Sigmoid colon (tissue), 7 donors: ENCODE measurements around the gene PHACTR3. TPM values are rescaled to one million over a fixed set of nuclear protein-coding genes. Genes with fewer than 3 reads are reported as not detected.

Source experiments
- DNase-seq: peaks from one replicate; pipeline ENCODE4 v3.0.0-alpha.2; 2019
- H3K27ac ChIP-seq, 4 donors: fragments of 200-600 bp; sonication (generic); one replicate each; pipeline ENCODE4 v1.5.1; 2016 to 2019; ENCODE audit warnings: mild to moderate bottlenecking in 1 of 4
- H3K27me3 ChIP-seq, 3 donors: fragments of 200-600 bp; sonication (generic); one replicate each; pipeline ENCODE4 v1.5.1; 2019; ENCODE audit warnings: mild to moderate bottlenecking in 1 of 3
- H3K36me3 ChIP-seq, 4 donors: fragments of 200-600 bp; sonication (generic); one replicate each; pipeline ENCODE4 v1.5.1; 2016 to 2019
- H3K4me1 ChIP-seq, 4 donors: fragments of 200-600 bp; sonication (generic); one replicate each; pipeline ENCODE4 v1.5.1; 2017 to 2019
- H3K4me3 ChIP-seq, 4 donors: fragments of 200-600 bp; sonication (generic); one replicate each; pipeline ENCODE4 v1.5.1; 2017 to 2019; ENCODE audit warnings: mild to moderate bottlenecking in 2 of 4, moderate library complexity in 1 of 4
- H3K9me3 ChIP-seq, 4 donors: fragments of 200-600 bp in 3 of 4; sonication (generic) in 3 of 4; one replicate each; pipeline versions ENCODE4 v1.5.1 to v1.6.1; 2013 to 2019
- CTCF ChIP-seq, 4 experiments: fragments of 450-650 bp in 3 of 4; fragments of 200-600 bp in 1 of 4; IDR thresholded peaks; one replicate each; pipeline ENCODE4 v1.5.1; 2016 to 2019; ENCODE audit warnings: antibody characterized with exemption in 4 of 4, mild to moderate bottlenecking in 3 of 4, moderate library complexity in 2 of 4
- EP300 ChIP-seq, 4 donors: sonication (generic); formaldehyde crosslinking; IDR thresholded peaks; one replicate each; pipeline ENCODE4 v1.6.1; 2017; ENCODE audit warnings: antibody characterized with exemption in 4 of 4
- POLR2A ChIP-seq, 2 donors: fragments of 450-650 bp; IDR thresholded peaks; one replicate each; pipeline ENCODE4 v1.6.1; 2016; ENCODE audit warnings: antibody characterized with exemption in 2 of 2, mild to moderate bottlenecking in 2 of 2, moderate library complexity in 2 of 2
- POLR2AphosphoS5 ChIP-seq, 4 donors: sonication (generic); formaldehyde crosslinking; IDR thresholded peaks; one replicate each; pipeline ENCODE4 v1.6.1; 2017; ENCODE audit warnings: antibody characterized with exemption in 4 of 4
- WGBS, 2 donors: extraction: QIAGEN DNeasy Blood & Tissue Kit; methylation state at CpG; one replicate each; pipeline ENCODE4 v1.1.7; 2013; 5-methylcytosine and 5-hydroxymethylcytosine counted together
- intact Hi-C: fragments of 100-400 bp; cut with DNase I; formaldehyde crosslinking; loops from one replicate; pipeline ENCODE4 v1.15.1; 2023
- polyA plus RNA-seq, 3 donors: library from polyadenylated mRNA; stranded (reverse); fragments of 200-250 nt; gene quantifications; one replicate each; pipeline ENCODE4 v1.2.3, GENCODE V29; 2013
- total RNA-seq, 4 donors: library from RNA; depleted of rRNA; stranded (reverse); fragments of >200 nt; gene quantifications; one replicate each; pipeline ENCODE4 v1.1.0, GENCODE V29; 2016
- donor health status: healthy with polysubstance abuse.
- donor health status: Bipolar disorder and iron deficiency.
- donor health status: healthy.

The PHACTR3 gene
- total and polyA plus RNA-seq, 7 donors = under 0.01 to 1.5 (median 0.81) TPM

- no peak for DNase-seq
These were observed 104.0 kb downstream of the PHACTR3 start for GRCh38 chr20:59708326-59708725.

GRCh38 chr20:59709636-59710035 lies 105.3 kb downstream of the PHACTR3 start:
- Histone ChIP-seq H3K27ac (no peak overlapping the region), H3K27me3 (no peaks in the 10 kb centered on the region), H3K36me3 (no peaks in the 10 kb centered on the region), H3K4me1 (no peaks in the 10 kb centered on the region), H3K4me3 (no peak overlapping the region), H3K9me3 (peaks cover 0 to 3% (median 0%) of the 10 kb centered on the region in 4 donors)
- TF ChIP-seq POLR2AphosphoS5 (IDR thresholded peaks at IDR 0.05) (no peak), EP300 (IDR thresholded peaks at IDR 0.05) (no peak), CTCF (IDR thresholded peaks at IDR 0.05) (no peak), POLR2A (IDR thresholded peaks at IDR 0.05) (no peak)
- intact Hi-C loops = no loop called here
- 40 to 60% methylated on average over 1 of the region's 1 CpG for WGBS, 2 donors
- no peak for DNase-seq

More at GRCh38 chr20:59708326-59708725, 104.0 kb downstream of the PHACTR3 start:
- Histone ChIP-seq H3K9me3 (peaks cover 0 to 3% (median 0%) of the 10 kb centered on the region in 4 donors), H3K4me1 (no peaks in the 10 kb centered on the region), H3K4me3 (no peak overlapping the region), H3K27me3 (no peaks in the 10 kb centered on the region), H3K36me3 (no peaks in the 10 kb centered on the region), H3K27ac (no peak overlapping the region)
- WGBS, 2 donors = 81 to 84% methylated on average over 6 of the region's 6 CpGs
- intact Hi-C loops = no loop called here
- TF ChIP-seq CTCF (IDR thresholded peaks at IDR 0.05) (no peak), EP300 (IDR thresholded peaks at IDR 0.05) (no peak)

DNA sequence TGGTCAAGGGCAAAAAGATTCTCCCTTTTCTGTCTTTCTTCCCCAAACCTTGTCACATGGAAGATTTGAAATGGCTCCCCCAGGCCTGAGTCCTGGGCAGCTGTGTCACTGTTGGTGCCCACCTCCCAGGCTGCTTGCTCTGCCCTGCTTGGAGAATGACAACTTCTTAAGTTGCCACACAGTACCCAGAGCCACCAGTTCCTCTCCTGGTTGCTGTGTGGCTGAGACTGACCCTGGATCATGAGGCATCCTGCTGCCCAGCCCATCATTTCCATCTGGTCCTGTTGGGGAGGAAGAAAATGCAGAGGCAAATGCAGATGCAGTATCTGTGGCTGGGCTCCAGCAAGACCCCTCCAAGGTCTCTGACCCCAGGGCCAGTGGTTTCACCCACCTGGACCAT lies 113.7 kb downstream of the PHACTR3 start:
- Histone ChIP-seq H3K4me3 (no peak overlapping the region), H3K36me3 (no peaks in the 10 kb centered on the region), H3K27ac (no peak overlapping the region), H3K4me1 (no peaks in the 10 kb centered on the region), H3K9me3 (peaks cover 0 to 2% (median 0%) of the 10 kb centered on the region in 4 donors), H3K27me3 (peaks cover 0 to 3% (median 0%) of the 10 kb centered on the region in 3 donors)
- intact Hi-C loops = no loop called here
- no peak for DNase-seq
- TF ChIP-seq EP300 (IDR thresholded peaks at IDR 0.05) = no peak
- no peak for TF ChIP-seq CTCF (IDR thresholded peaks at IDR 0.05)
- no peak for TF ChIP-seq POLR2A (IDR thresholded peaks at IDR 0.05)
- no peak for TF ChIP-seq POLR2AphosphoS5 (IDR thresholded peaks at IDR 0.05)

DNA sequence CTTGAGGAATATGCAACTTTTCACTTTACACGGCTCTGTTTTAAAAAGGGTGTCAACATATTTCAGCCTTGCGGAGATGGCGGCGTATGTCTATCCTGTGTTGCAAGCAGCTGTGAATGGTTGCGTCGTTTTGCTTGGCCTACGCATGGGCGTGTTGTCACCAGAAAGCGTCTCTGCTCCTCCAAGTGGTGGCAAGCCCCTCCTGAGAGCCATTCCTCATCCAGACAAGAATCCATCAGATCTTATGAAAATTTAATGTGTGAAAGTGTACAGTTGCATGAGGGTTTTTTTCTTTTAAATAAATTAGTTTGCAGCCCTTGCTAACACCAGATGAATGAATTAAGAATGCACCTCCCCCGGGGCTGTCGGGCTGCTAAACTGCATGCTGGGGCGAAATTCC lies 114.4 kb downstream of the PHACTR3 start:
- H3K36me3 ChIP-seq = no peaks in the 10 kb centered on the region
- intact Hi-C loops = no loop called here
- no peak overlapping the region for H3K4me3 ChIP-seq
- peaks cover 0 to 2% (median 0%) of the 10 kb centered on the region in 4 donors for H3K9me3 ChIP-seq
- WGBS, 2 donors = 91 to 92% methylated on average over 12 of the region's 12 CpGs
- H3K27ac ChIP-seq = no peak overlapping the region
- no peak for TF ChIP-seq CTCF (IDR thresholded peaks at IDR 0.05)
- TF ChIP-seq POLR2AphosphoS5 (IDR thresholded peaks at IDR 0.05) = no peak
- no peak for TF ChIP-seq EP300 (IDR thresholded peaks at IDR 0.05)
- no peak for TF ChIP-seq POLR2A (IDR thresholded peaks at IDR 0.05)
- no peak for DNase-seq
- H3K27me3 ChIP-seq = peaks cover 0 to 3% (median 0%) of the 10 kb centered on the region in 3 donors
- no peaks in the 10 kb centered on the region for H3K4me1 ChIP-seq

- Histone ChIP-seq H3K27ac (no peak overlapping the region), H3K4me1 (no peaks in the 10 kb centered on the region), H3K4me3 (no peak overlapping the region), H3K27me3 (peaks cover 0 to 8% (median 3%) of the 10 kb centered on the region in 3 donors), H3K9me3 (peaks cover 0 to under 1% (median 0%) of the 10 kb centered on the region in 4 donors), H3K36me3 (no peaks in the 10 kb centered on the region)
- intact Hi-C loops = no loop called here
- 78 to 88% methylated on average over 10 of the region's 10 CpGs for WGBS, 2 donors
- TF ChIP-seq POLR2A (IDR thresholded peaks at IDR 0.05) (no peak), EP300 (IDR thresholded peaks at IDR 0.05) (no peak), CTCF (IDR thresholded peaks at IDR 0.05) (no peak), POLR2AphosphoS5 (IDR thresholded peaks at IDR 0.05) (no peak)
- DNase-seq = no peak
These were observed 115.7 kb downstream of the PHACTR3 start for GRCh38 chr20:59720013-59720412.
